ENCODE data around the gene WDFY4.

The WDFY4 gene

GRCh38 chr10:48796713-48797245 is 112.1 kb downstream of the WDFY4 start:
- DNase-seq, result no peak

DNA sequence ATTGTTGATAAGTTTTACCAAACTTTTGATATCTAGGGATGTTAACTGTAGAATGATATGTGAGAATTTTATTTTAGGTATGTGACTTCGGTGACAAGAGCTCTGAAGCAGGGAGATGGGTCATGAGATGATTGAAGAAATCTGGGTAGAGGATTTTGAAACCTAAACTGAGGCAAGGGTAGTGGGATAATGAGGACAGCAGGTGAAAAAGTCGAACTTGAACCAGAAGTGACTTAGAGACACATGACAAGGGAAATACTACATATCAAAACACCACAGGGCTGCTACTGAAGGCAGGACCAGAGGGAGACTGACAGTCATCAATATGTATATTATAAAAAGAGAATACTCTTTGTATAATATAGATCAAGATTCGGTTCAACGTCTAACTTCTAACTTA is 113.2 kb downstream of the WDFY4 start:
- DNase-seq, result no peak

GRCh38 chr10:48798481-48799254 is 114.0 kb downstream of the WDFY4 start:
- DNase-seq, result no peak

GRCh38 chr10:48799341-48800006 is 114.8 kb downstream of the WDFY4 start:
- peak; percentile 77 for DNase-seq

- peak; percentile 98 for DNase-seq
Measured at GRCh38 chr10:48800007-48800675, 115.5 kb downstream of the WDFY4 start.

DNA sequence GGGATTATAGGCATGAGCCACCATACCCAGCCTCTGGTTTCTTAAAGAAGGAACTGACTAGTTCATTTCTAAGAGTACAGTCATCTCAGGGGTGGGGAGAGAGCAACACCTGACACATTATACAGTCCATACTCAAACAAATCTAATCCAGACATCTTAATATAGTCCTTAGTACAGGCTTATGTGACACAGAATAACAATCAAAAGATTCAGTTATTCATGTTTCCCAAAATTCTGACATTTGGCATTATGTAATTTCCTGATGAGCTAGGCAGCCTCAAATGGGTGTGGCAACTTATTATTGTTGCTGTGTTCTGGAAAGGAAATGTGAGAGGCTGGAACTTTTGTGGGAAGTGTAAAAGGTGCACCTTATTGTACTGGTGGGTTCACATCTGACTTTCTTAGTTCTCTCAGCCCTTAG is 116.3 kb downstream of the WDFY4 start:
- DNase-seq, result peak; percentile 75

GRCh38 chr10:48802611-48803071 is 118.0 kb downstream of the WDFY4 start:
- no peak for DNase-seq

DNA sequence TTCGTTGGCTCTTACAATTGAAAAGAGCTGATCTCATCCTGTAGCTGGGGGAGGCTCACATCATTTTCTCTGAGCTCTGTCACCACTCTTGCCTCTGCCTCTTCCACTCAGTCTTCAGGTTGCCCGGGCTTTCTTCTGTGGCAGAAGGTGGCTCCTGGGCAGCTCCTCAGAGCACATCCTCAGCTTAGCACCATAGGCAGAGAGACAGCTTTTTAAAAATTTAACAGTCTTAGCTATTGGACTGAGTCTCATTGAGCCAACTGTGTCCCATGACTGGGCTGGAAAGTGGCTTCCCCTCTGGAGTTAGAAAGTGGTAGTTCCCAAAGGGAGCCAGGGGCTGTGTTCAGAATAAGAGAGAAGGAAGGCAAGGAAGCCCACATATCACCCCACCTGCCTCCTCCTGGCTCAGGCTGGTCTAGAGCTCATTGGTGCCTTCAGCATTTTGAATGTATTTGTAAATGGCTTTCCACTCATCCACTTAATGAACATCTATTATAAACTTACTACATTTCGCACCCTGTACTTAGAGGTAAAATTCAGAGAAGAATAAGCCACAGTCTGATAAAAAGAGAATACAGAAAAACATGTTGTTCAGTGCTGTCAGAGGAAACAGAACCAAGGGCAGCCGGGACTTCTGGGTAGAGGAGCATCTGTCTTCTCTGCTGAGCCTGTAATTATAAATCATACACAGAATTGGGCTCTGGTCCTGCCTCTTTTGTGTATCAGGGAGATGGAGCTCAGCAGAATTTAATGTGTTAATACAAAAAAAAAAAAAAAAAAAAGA is 119.3 kb downstream of the WDFY4 start:
- no peak for DNase-seq

GRCh38 chr10:48804740-48805182 is 120.1 kb downstream of the WDFY4 start:
- DNase-seq, result peak; percentile 34

DNA sequence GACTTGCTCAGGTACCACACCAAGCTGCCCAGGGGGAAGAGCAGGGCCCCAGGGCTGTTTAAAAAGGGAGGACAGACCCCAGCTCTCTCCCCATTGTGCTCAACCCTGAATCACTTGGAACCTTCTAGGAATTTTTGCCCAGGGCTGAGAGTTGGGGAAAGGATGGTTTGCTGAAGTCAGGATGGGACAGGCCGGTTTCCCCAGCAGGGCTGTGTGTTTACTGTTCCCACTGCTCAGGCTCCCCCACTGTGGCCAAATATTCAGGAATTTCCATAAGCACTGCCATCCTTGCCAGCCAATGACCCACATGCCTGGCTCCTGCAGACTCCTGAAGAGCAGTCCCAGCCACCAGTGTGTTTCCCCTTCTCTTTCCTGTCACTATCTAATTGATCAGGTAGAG is 120.7 kb downstream of the WDFY4 start:
- DNase-seq, result no peak

- no peak for DNase-seq
Measured at GRCh38 chr10:48805848-48806247, 121.2 kb downstream of the WDFY4 start.

DNA sequence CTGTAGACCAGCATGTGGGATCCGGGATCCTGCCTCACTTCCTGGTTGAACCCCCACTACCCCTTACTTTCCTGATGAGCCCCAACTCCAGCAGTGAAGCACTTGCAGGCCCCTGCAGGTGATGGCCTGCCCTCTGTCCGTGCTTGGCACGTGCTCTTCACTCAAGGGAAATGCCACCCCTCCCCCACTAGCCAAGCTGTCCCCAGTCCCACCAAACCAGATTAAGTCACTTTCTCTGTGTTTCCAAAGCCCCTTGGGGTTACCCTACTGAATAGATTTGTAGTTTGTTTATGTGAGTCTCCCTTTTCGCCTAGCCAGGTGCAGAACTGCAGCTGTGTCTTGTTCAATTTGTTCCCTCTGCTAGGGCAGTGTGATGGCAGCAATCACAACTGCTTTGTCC is 121.7 kb downstream of the WDFY4 start:
- no peak for DNase-seq

GRCh38 chr10:48807791-48808470 is 123.3 kb downstream of the WDFY4 start:
- no peak for DNase-seq

GRCh38 chr10:48809261-48809660 is 124.6 kb downstream of the WDFY4 start:
- no peak for DNase-seq

GRCh38 chr10:48811461-48811860 is 126.8 kb downstream of the WDFY4 start:
- DNase-seq, result no peak

GRCh38 chr10:48811917-48812316 is 127.2 kb downstream of the WDFY4 start:
- no peak for DNase-seq

GRCh38 chr10:48813291-48813690 is 128.6 kb downstream of the WDFY4 start:
- DNase-seq, result no peak

DNA sequence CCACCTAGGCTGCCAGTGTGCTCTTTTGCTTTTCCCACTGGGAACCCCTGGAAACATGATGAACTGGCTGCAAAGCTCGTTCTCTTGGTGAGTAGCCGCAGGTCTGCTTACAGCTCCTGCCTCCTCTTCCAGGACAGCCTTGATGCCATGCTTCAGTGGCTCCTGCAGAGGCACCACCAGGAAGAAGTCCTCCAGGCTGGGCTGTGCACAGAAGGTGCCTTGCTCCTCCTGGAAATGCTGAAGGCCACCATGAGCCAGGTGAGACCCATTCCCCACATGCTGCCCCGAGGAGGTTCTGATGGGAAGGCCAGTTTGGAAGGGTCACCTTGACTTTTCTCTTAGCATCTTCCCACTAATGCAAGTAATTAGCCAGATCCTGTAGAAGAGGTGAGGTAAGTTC is 129.2 kb downstream of the WDFY4 start:
- no peak for DNase-seq

- no peak for DNase-seq
Measured at GRCh38 chr10:48814933-48815332, 130.3 kb downstream of the WDFY4 start.

GRCh38 chr10:48817141-48817540 is 132.5 kb downstream of the WDFY4 start:
- DNase-seq, result no peak

- no peak for DNase-seq
Measured at GRCh38 chr10:48818081-48818480, 133.4 kb downstream of the WDFY4 start.

Data from MV-4-11 (cell line).